SU-DHL-6 (cell line): ENCODE measurements around the gene CHRNB1.

Experiments
- EZH2phosphoT487 ChIP-seq: fragments of 200-600 bp; sonication (generic), shearing (Covaris generic); conservative IDR thresholded peaks from 2 replicates; pipeline ENCODE4 v1.6.1; 2018; ENCODE audit warnings: mild to moderate bottlenecking, antibody characterized with exemption, low read length, moderate library complexity, mixed read lengths
- TF ChIP-seq, protein P1 (sequence below): fragments of 200-600 bp; sonication (generic); IDR thresholded peaks from one replicate; pipeline ENCODE4 v1.5.1; 2017; ENCODE audit warnings: antibody characterized with exemption, mild to moderate bottlenecking, low read length, moderate library complexity; ENCODE audit not compliant: insufficient read depth, poor library complexity, severe bottlenecking

DNA sequence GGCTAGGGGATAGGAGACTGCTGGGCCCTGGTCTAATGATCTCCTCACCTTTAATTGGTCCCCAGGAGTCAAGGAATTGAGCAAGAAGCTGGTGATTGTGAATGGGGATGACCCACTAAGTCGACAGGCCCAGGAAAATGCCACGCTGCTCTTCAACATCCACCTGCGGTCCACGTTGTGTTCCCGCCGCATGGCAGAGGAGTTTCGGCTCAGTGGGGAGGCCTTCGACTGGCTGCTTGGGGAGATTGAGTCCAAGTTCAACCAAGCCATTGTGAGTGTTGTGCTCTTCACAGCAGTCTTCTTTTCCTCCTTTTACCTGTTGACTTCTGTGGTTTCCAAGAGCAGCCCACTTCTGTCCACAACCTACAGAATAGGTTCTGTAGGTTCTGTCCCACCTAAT is 58.7 kb downstream of the CHRNB1 start:
- TF ChIP-seq, protein P1, sequence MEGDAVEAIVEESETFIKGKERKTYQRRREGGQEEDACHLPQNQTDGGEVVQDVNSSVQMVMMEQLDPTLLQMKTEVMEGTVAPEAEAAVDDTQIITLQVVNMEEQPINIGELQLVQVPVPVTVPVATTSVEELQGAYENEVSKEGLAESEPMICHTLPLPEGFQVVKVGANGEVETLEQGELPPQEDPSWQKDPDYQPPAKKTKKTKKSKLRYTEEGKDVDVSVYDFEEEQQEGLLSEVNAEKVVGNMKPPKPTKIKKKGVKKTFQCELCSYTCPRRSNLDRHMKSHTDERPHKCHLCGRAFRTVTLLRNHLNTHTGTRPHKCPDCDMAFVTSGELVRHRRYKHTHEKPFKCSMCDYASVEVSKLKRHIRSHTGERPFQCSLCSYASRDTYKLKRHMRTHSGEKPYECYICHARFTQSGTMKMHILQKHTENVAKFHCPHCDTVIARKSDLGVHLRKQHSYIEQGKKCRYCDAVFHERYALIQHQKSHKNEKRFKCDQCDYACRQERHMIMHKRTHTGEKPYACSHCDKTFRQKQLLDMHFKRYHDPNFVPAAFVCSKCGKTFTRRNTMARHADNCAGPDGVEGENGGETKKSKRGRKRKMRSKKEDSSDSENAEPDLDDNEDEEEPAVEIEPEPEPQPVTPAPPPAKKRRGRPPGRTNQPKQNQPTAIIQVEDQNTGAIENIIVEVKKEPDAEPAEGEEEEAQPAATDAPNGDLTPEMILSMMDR: no peak
- no peak for TF ChIP-seq EZH2phosphoT487
